HepG2 (cell line): ENCODE results near the gene CLDN5. TPM values are rescaled to one million over a fixed set of nuclear protein-coding genes. Genes with fewer than 3 reads are reported as not detected.

Experiments
- ATAC-seq: fragments of 200-7000 bp; cut with Tn5 transposase; 3 replicates; pipeline ENCODE4 v1.9.1; 2020; ENCODE audit warnings: mild to moderate bottlenecking, moderate library complexity
- BruUV-seq: library from RNA; stranded (reverse); fragments of 400-500 nt; replicated peaks from 2 replicates; lab custom pipeline; 2021; lab: Mats Ljungman, UMichigan
- CTCF ChIA-PET: fragments of 300-600 bp; formaldehyde crosslinking; extraction: SDS; loops from one replicate; lab custom pipeline; 2021; ENCODE audit warnings: low total read pairs, inconsistent platforms, low intra/inter-chr PET ratio; lab: Yijun Ruan, JAX
- POLR2A ChIA-PET: fragments of 350-600 bp; sonication (Branson Sonifier 250); formaldehyde crosslinking; loops from one replicate; lab custom pipeline; 2020; ENCODE audit warnings: antibody characterized with exemption, inconsistent platforms; lab: Yijun Ruan, JAX
- DNase-seq: peaks from one replicate; pipeline ENCODE4 v3.0.0-alpha.2; 2015; ENCODE audit warnings: low spot score
- FAIRE-seq: peaks from 3 replicates; lab custom pipeline; 2011; peaks lifted over from hg19 to GRCh38; lab: Jason Lieb, UNC
- H2AFZ ChIP-seq: one replicate; pipeline ENCODE4 v1.6.1; 2011; ENCODE audit warnings: low read length, inconsistent platforms
- H3K27ac ChIP-seq: fragments of 300-600 bp; 3 replicates; pipeline ENCODE4 v1.8.0; 2011; ENCODE audit warnings: mixed run types, mild to moderate bottlenecking, mixed read lengths, low read length, inconsistent platforms; ENCODE audit not compliant: insufficient read depth; ENCODE audit errors: extremely low read length
- H3K27me3 ChIP-seq, 2 experiments: fragments of 200-600 bp in 1 of 2; 2 replicates in 1 of 2; 3 replicates in 1 of 2; pipeline versions ENCODE4 v1.6.0 to v1.8.0; 2011; ENCODE audit warnings: low read length in 2 of 2, mild to moderate bottlenecking in 2 of 2, moderate library complexity in 2 of 2, inconsistent platforms in 1 of 2; ENCODE audit not compliant: insufficient read depth in 2 of 2, control insufficient read depth in 1 of 2
- H3K36me3 ChIP-seq, 2 experiments: fragments of 200-600 bp in 1 of 2; replicated peaks in 1 of 2; 2 replicates in 1 of 2; 3 replicates in 1 of 2; pipeline versions ENCODE4 v1.5.1 to v1.8.0; 2011; ENCODE audit warnings: low read length in 2 of 2, inconsistent platforms in 1 of 2; ENCODE audit not compliant: insufficient read depth in 2 of 2, control insufficient read depth in 1 of 2
- H3K4me1 ChIP-seq: 2 replicates; pipeline ENCODE4 v1.5.1; 2012; ENCODE audit warnings: low read length, inconsistent platforms; ENCODE audit not compliant: insufficient read depth
- H3K4me2 ChIP-seq: 2 replicates; pipeline ENCODE4 v1.6.0; 2011; ENCODE audit warnings: low read depth, low read length, inconsistent platforms
- H3K4me3 ChIP-seq, 3 experiments: fragments of 200-600 bp in 1 of 3; sonication (generic), shearing (Covaris generic) in 1 of 3; replicated peaks in 1 of 3; 2 replicates each; pipeline ENCODE4 v1.5.1; 2011 to 2016; ENCODE audit warnings: low read length in 3 of 3, inconsistent platforms in 2 of 3, low read depth in 2 of 3, mild to moderate bottlenecking in 2 of 3, control low read depth in 1 of 3, mixed read lengths in 1 of 3; ENCODE audit not compliant: insufficient read depth in 1 of 3
- H3K79me2 ChIP-seq: one replicate; pipeline ENCODE4 v1.6.1; 2011; ENCODE audit warnings: low read length, inconsistent platforms; ENCODE audit not compliant: insufficient read depth
- H3K9ac ChIP-seq: 2 replicates; pipeline ENCODE4 v1.6.0; 2011; ENCODE audit warnings: mild to moderate bottlenecking, low read depth, low read length, inconsistent platforms; ENCODE audit not compliant: insufficient read depth
- H3K9me3 ChIP-seq: 2 replicates; pipeline ENCODE4 v1.5.1; 2012; ENCODE audit warnings: mild to moderate bottlenecking, low read length
- H4K20me1 ChIP-seq: 2 replicates; pipeline ENCODE4 v1.6.0; 2011; ENCODE audit warnings: inconsistent platforms, mild to moderate bottlenecking, low read length, moderate library complexity; ENCODE audit not compliant: insufficient read depth
- FOXJ3 ChIP-seq: sonication (generic); formaldehyde crosslinking; IDR thresholded peaks from 2 replicates; pipeline ENCODE4 v1.4.0; 2020; ENCODE audit warnings: missing genetic modification reagents, mild to moderate bottlenecking, borderline replicate concordance
- RBFOX2 ChIP-seq: fragments of 200-400 bp; formaldehyde crosslinking; IDR thresholded peaks from 2 replicates; pipeline ENCODE4 v1.6.1; 2017; ENCODE audit warnings: low read depth, mild to moderate bottlenecking, low read length
- SMAD3 ChIP-seq: sonication (generic); formaldehyde crosslinking; IDR thresholded peaks from 2 replicates; pipeline ENCODE4 v1.4.0; 2020; ENCODE audit warnings: missing genetic modification reagents
- ZBTB42 ChIP-seq: sonication (generic); formaldehyde crosslinking; IDR thresholded peaks from 2 replicates; pipeline ENCODE4 v1.5.0; 2020; ENCODE audit warnings: mild to moderate bottlenecking, missing genetic modification reagents
- ZFP36L2 ChIP-seq: sonication (generic); formaldehyde crosslinking; IDR thresholded peaks from 2 replicates; pipeline ENCODE4 v1.4.0; 2020; ENCODE audit warnings: missing genetic modification reagents
- ZFP37 ChIP-seq: sonication (generic); formaldehyde crosslinking; IDR thresholded peaks from 2 replicates; pipeline ENCODE4 v1.4.0; 2020; ENCODE audit warnings: missing genetic modification reagents, borderline replicate concordance
- ZFX ChIP-seq: sonication (generic); formaldehyde crosslinking; IDR thresholded peaks from 2 replicates; pipeline ENCODE4 v1.4.0; 2020; ENCODE audit warnings: mild to moderate bottlenecking, low read depth, missing genetic modification reagents, moderate library complexity
- ZNF260 ChIP-seq: sonication (generic); formaldehyde crosslinking; IDR thresholded peaks from 2 replicates; pipeline ENCODE4 v1.4.0; 2020; ENCODE audit warnings: missing genetic modification reagents, low read depth, mild to moderate bottlenecking, borderline replicate concordance
- ZNF382 ChIP-seq: sonication (generic); formaldehyde crosslinking; IDR thresholded peaks from 2 replicates; pipeline ENCODE4 v1.5.0; 2020; ENCODE audit warnings: missing genetic modification reagents, mild to moderate bottlenecking, borderline replicate concordance
- ZNF543 ChIP-seq: sonication (generic); formaldehyde crosslinking; IDR thresholded peaks from 2 replicates; pipeline ENCODE4 v1.4.0; 2020; ENCODE audit warnings: mild to moderate bottlenecking, missing genetic modification reagents
- ZNF552 ChIP-seq: sonication (generic); formaldehyde crosslinking; IDR thresholded peaks from 2 replicates; pipeline ENCODE4 v1.9.0; 2022; ENCODE audit warnings: missing genetic modification reagents, mild to moderate bottlenecking, borderline replicate concordance
- ZNF879 ChIP-seq: sonication (generic); formaldehyde crosslinking; IDR thresholded peaks from 2 replicates; pipeline ENCODE4 v1.8.1; 2023; ENCODE audit warnings: missing genetic modification reagents
- WGBS: methylation state at CpG from one replicate; pipeline ENCODE4 v1.1.6; 2017; ENCODE audit warnings: low lambda C conversion rate; 5-methylcytosine and 5-hydroxymethylcytosine counted together
- in situ Hi-C: cut with HindIII; loops from 2 replicates; pipeline ENCODE4 v1.10.0; 2017; ENCODE audit warnings: low pct_unique_long_range_greater_than_20kb; ENCODE audit not compliant: extremely low pct_ligation_motif_present
- intact Hi-C: fragments of 100-400 bp; cut with micrococcal nuclease; formaldehyde crosslinking; loops from one replicate; pipeline ENCODE4 v1.10.0; 2022; ENCODE audit not compliant: unreplicated experiment
- polyA plus RNA-seq, 8 experiments: library from polyadenylated mRNA; depleted of rRNA in 3 of 8; stranded (reverse) in 7 of 8; unstranded in 1 of 8; fragments of >200 nt; fragmentation: Illumina TruSeq in 4 of 8; extraction: Trizol in 4 of 8; gene quantifications; 2 replicates each; pipeline versions ENCODE4 v1.2.1 to v1.2.3, GENCODE V29; 2011 to 2016; ENCODE audit warnings: low read depth in 4 of 8, missing spikeins in 1 of 8, mixed read lengths in 1 of 8; ENCODE audit not compliant: insufficient read depth in 1 of 8
- total RNA-seq, 5 experiments: library from RNA; depleted of rRNA; stranded (reverse); fragments of >200 nt; fragmentation: Illumina TruSeq; extraction: Trizol; gene quantifications; 2 replicates each; pipeline ENCODE4 v1.2.3, GENCODE V29; 2016; ENCODE audit warnings: low read depth in 1 of 5
- TF ChIP-seq, protein P1 (sequence below): IDR thresholded peaks from 2 replicates; pipeline ENCODE4 v1.4.0; 2020; ENCODE audit warnings: mild to moderate bottlenecking, missing genetic modification reagents
- TF ChIP-seq, protein P2 (sequence below): sonication (generic); formaldehyde crosslinking; IDR thresholded peaks from 2 replicates; pipeline ENCODE4 v1.4.0; 2020; ENCODE audit warnings: missing genetic modification reagents

Gene CLDN5
- total and polyA plus RNA-seq, 2 of the 13 experiments (the other 11 are each of a cell fraction or from before 2014, with no cell fraction given): not detected

DNA sequence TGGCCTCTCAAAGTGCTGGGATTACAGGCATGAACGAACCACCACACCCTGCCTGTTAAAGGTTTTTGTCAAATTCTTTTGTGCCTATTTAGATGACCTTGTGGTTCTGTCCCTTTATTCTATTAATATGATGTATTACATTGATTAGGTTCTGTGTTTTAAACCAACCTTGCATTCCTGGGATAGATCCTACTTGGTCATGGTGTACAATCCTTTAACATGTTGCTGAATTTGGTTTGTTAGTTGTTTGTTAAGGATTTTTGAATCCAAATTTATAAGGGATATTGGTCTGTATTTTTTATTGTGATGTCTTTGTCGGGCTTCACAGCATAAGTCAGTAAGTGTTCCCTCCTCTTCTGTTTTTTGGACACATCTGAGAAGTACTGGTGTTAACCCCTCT, 29.0 kb upstream of the CLDN5 start:
- no TSS peak for BruUV-seq
- DNase-seq (no peak), ATAC-seq (no peak), FAIRE-seq (no peak)
- Histone ChIP-seq H3K27me3 (peaks cover 1 to 17% of the 10 kb centered on the region in 2 experiments; a peak in 3 of 5 replicates), H3K4me3 (no peak overlapping the region), H3K27ac (no peak overlapping the region), H3K79me2 (no peaks in the 10 kb centered on the region), H3K9ac (no peak overlapping the region), H3K4me1 (peaks cover 17% of the 10 kb centered on the region), H3K36me3 (no peaks in the 10 kb centered on the region), H3K4me2 (no peak overlapping the region), H2AFZ (no peak overlapping the region), H3K9me3 (no peaks in the 10 kb centered on the region), H4K20me1 (no peaks in the 10 kb centered on the region)
- in situ Hi-C loops: no loop called here
- POLR2A ChIA-PET: no interaction called here
- intact Hi-C loops: loop anchor here (10.0 kb wide), 1 partner anchor 52 kb away; no protein-coding TSS in a partner anchor
- WGBS: 0% methylated on average over 2 of the region's 2 CpGs
- CTCF ChIA-PET: no interaction called here
- TF ChIP-seq, protein P1, sequence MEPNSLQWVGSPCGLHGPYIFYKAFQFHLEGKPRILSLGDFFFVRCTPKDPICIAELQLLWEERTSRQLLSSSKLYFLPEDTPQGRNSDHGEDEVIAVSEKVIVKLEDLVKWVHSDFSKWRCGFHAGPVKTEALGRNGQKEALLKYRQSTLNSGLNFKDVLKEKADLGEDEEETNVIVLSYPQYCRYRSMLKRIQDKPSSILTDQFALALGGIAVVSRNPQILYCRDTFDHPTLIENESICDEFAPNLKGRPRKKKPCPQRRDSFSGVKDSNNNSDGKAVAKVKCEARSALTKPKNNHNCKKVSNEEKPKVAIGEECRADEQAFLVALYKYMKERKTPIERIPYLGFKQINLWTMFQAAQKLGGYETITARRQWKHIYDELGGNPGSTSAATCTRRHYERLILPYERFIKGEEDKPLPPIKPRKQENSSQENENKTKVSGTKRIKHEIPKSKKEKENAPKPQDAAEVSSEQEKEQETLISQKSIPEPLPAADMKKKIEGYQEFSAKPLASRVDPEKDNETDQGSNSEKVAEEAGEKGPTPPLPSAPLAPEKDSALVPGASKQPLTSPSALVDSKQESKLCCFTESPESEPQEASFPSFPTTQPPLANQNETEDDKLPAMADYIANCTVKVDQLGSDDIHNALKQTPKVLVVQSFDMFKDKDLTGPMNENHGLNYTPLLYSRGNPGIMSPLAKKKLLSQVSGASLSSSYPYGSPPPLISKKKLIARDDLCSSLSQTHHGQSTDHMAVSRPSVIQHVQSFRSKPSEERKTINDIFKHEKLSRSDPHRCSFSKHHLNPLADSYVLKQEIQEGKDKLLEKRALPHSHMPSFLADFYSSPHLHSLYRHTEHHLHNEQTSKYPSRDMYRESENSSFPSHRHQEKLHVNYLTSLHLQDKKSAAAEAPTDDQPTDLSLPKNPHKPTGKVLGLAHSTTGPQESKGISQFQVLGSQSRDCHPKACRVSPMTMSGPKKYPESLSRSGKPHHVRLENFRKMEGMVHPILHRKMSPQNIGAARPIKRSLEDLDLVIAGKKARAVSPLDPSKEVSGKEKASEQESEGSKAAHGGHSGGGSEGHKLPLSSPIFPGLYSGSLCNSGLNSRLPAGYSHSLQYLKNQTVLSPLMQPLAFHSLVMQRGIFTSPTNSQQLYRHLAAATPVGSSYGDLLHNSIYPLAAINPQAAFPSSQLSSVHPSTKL: no peak
- TF ChIP-seq, all 625 proteins: peak for 0

DNA sequence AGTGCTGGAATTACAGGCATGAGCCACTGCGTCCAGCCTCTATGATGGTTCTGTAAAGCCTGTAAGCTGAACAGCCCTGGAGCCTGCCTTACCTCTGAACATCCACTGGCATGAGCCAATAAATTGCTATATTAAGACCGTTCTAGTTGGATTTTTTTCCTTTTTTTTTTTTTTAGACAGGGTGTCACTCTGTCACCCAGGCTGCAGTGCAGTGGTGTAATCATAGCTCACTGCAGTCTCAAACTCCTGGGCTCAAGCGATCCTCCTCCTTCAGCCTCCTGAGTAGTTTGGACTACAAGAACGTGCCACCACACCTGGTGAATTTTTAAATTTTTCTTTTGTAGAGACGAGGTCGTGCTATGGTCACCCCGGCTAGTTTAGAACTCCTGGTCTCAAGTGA, 26.2 kb upstream of the CLDN5 start:
- H4K20me1 ChIP-seq: no peaks in the 10 kb centered on the region
- WGBS: 36% methylated on average over 7 of the region's 7 CpGs
- H2AFZ ChIP-seq: no peak overlapping the region
- POLR2A ChIA-PET: no interaction called here
- CTCF ChIA-PET: no interaction called here
- H3K27me3 ChIP-seq: peaks cover 1 to 7% of the 10 kb centered on the region in 2 experiments; a peak in 2 of 5 replicates
- ATAC-seq (no peak), FAIRE-seq (no peak), DNase-seq (no peak)
- H3K9me3 ChIP-seq: no peaks in the 10 kb centered on the region
- peaks cover 15% of the 10 kb centered on the region for H3K4me1 ChIP-seq
- H3K4me2 ChIP-seq: no peak overlapping the region
- H3K9ac ChIP-seq: no peak overlapping the region
- BruUV-seq: no TSS peak
- intact Hi-C loops (loop anchor here (10.0 kb wide), 1 partner anchor 54 kb away; no protein-coding TSS in a partner anchor), in situ Hi-C loops (no loop called here)
- no peak overlapping the region for H3K4me3 ChIP-seq
- H3K27ac ChIP-seq: no peak overlapping the region
- no peaks in the 10 kb centered on the region for H3K79me2 ChIP-seq
- H3K36me3 ChIP-seq: no peaks in the 10 kb centered on the region
- TF ChIP-seq ZNF879 (CRISPR knock-in tag): no peak
- no peak for TF ChIP-seq SMAD3 (CRISPR knock-in tag)
- no peak for TF ChIP-seq ZNF382 (CRISPR knock-in tag)
- TF ChIP-seq RBFOX2: no peak
- no peak for TF ChIP-seq FOXJ3 (CRISPR knock-in tag)
- no peak for TF ChIP-seq ZFP37 (CRISPR knock-in tag)
- no peak for TF ChIP-seq ZFP36L2
- no peak for TF ChIP-seq ZFX (CRISPR knock-in tag)
- TF ChIP-seq ZNF260 (CRISPR knock-in tag): no peak
- TF ChIP-seq ZNF543 (CRISPR knock-in tag): no peak
- no peak for TF ChIP-seq ZBTB42 (CRISPR knock-in tag)
- no peak for TF ChIP-seq ZNF552 (CRISPR knock-in tag)
- TF ChIP-seq, protein P2, sequence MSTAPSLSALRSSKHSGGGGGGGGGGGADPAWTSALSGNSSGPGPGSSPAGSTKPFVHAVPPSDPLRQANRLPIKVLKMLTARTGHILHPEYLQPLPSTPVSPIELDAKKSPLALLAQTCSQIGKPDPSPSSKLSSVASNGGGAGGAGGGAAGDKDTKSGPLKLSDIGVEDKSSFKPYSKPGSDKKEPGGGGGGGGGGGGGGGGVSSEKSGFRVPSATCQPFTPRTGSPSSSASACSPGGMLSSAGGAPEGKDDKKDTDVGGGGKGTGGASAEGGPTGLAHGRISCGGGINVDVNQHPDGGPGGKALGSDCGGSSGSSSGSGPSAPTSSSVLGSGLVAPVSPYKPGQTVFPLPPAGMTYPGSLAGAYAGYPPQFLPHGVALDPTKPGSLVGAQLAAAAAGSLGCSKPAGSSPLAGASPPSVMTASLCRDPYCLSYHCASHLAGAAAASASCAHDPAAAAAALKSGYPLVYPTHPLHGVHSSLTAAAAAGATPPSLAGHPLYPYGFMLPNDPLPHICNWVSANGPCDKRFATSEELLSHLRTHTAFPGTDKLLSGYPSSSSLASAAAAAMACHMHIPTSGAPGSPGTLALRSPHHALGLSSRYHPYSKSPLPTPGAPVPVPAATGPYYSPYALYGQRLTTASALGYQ: no peak
